PC-9 (cell line): ENCODE results near the gene DNM3. TPM values are rescaled to one million over a fixed set of nuclear protein-coding genes. Genes with fewer than 3 reads are reported as not detected.

Experiments used
- BruUV-seq: library from RNA; stranded (reverse); fragments of 400-500 nt; replicated peaks from 2 replicates; lab custom pipeline; 2021; lab: Mats Ljungman, UMichigan
- CTCF ChIA-PET: fragments of 300-600 bp; sonication (Branson Sonifier 250); formaldehyde crosslinking; loops from one replicate; lab custom pipeline; 2022; ENCODE audit warnings: antibody characterized with exemption; lab: Charles Lee
- POLR2A ChIA-PET: fragments of 300-600 bp; sonication (Branson Sonifier 250); formaldehyde crosslinking; loops from one replicate; lab custom pipeline; 2022; ENCODE audit warnings: antibody characterized with exemption; ENCODE audit not compliant: unreplicated experiment; lab: Charles Lee
- DNase-seq, 2 experiments: peaks; one replicate each; pipeline versions ENCODE4 v3.0.0 to v3.0.0-alpha.2; 2015 to 2022; ENCODE audit warnings: mixed read lengths in 1 of 2
- H2AFZ ChIP-seq: fragments of 200-600 bp; sonication (generic); 2 replicates; pipeline ENCODE4 v1.8.1; 2017; ENCODE audit warnings: antibody characterized with exemption
- H3F3A ChIP-seq: fragments of 200-600 bp; sonication (generic); 2 replicates; pipeline ENCODE4 v1.8.1; 2017; ENCODE audit warnings: antibody characterized with exemption, mild to moderate bottlenecking, low read depth; ENCODE audit not compliant: insufficient read depth
- H3K27ac ChIP-seq: fragments of 200-600 bp; sonication (generic); 2 replicates; pipeline ENCODE4 v1.6.1; 2016; ENCODE audit warnings: mixed run types
- H3K27me3 ChIP-seq: fragments of 200-600 bp; sonication (generic); 2 replicates; pipeline ENCODE4 v1.6.1; 2016; ENCODE audit warnings: low read depth, mixed run types; ENCODE audit not compliant: insufficient read depth
- H3K36me3 ChIP-seq: fragments of 200-600 bp; sonication (generic); 2 replicates; pipeline ENCODE4 v1.6.1; 2016; ENCODE audit warnings: low read depth, mixed run types
- H3K4me1 ChIP-seq: fragments of 200-600 bp; sonication (generic); replicated peaks from 2 replicates; pipeline ENCODE4 v1.6.1; 2016; ENCODE audit warnings: mixed run types; ENCODE audit not compliant: insufficient read depth
- H3K4me2 ChIP-seq: fragments of 200-600 bp; sonication (generic); 2 replicates; pipeline ENCODE4 v1.6.1; 2017; ENCODE audit warnings: mixed run types
- H3K4me3 ChIP-seq: fragments of 200-600 bp; sonication (generic); 2 replicates; pipeline ENCODE4 v1.6.1; 2016; ENCODE audit warnings: mixed run types
- H3K79me2 ChIP-seq: fragments of 200-600 bp; sonication (generic); 2 replicates; pipeline ENCODE4 v1.6.1; 2017; ENCODE audit warnings: low read depth, mixed run types
- H3K9me2 ChIP-seq: fragments of 200-600 bp; sonication (generic); 2 replicates; pipeline ENCODE4 v1.8.1; 2017; ENCODE audit warnings: mild to moderate bottlenecking; ENCODE audit not compliant: insufficient read depth
- H3K9me3 ChIP-seq: fragments of 200-600 bp; sonication (generic); 2 replicates; pipeline ENCODE4 v1.8.1; 2016; ENCODE audit warnings: low read depth; ENCODE audit not compliant: insufficient read depth
- H4K20me1 ChIP-seq: fragments of 200-600 bp; sonication (generic); 2 replicates; pipeline ENCODE4 v1.8.1; 2017; ENCODE audit not compliant: insufficient read depth
- CTCF ChIP-seq: fragments of 200-600 bp; sonication (generic); conservative IDR thresholded peaks from 2 replicates; pipeline ENCODE4 v1.6.1; 2017; ENCODE audit warnings: mixed run types, antibody characterized with exemption, mild to moderate bottlenecking, moderate library complexity
- EZH2 ChIP-seq: fragments of 200-600 bp; sonication (generic); IDR thresholded peaks from 2 replicates; pipeline ENCODE4 v1.8.0; 2017; ENCODE audit warnings: antibody characterized with exemption, low read depth
- intact Hi-C: fragments of 100-400 bp; cut with micrococcal nuclease; formaldehyde crosslinking; loops from one replicate; pipeline ENCODE4 v1.10.0; 2022; ENCODE audit not compliant: unreplicated experiment
- total RNA-seq: library from RNA; stranded (reverse); gene quantifications from 2 replicates; pipeline ENCODE4 v1.2.3, GENCODE V29; 2021

Gene DNM3
- total RNA-seq, 1 experiment from 2014 or later = 1.7 TPM

DNA sequence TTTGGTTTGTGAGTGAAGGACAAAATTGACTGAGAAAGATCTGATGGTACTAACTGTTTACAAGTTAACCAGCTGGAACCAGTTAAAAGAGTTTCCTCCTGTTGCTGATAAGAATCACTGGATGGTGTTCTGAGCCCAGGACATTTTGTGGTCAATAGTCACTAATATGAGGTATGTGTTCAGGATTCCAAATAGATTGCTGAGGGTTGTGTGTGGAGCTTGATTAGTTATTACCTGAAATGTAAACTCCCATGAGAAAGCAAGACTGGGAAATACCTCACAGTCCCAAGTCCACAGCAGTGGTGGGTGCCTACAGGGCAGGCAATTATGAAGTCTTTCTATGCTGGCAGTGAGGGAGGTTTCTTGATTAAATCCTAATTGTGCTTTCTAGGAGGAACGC is 164.6 kb downstream of the DNM3 start:
- Histone ChIP-seq H3K4me2 (no peak overlapping the region), H3K9me2 (no peaks in the 10 kb centered on the region), H2AFZ (no peak overlapping the region), H3K9me3 (peaks cover 8% of the 10 kb centered on the region; the same call in 1 of the 2 replicates), H3K27ac (no peak overlapping the region), H3K4me3 (no peak overlapping the region), H3K27me3 (no peaks in the 10 kb centered on the region), H3K4me1 (no peaks in the 10 kb centered on the region), H3F3A (no peaks in the 10 kb centered on the region), H4K20me1 (no peaks in the 10 kb centered on the region), H3K79me2 (no peaks in the 10 kb centered on the region), H3K36me3 (no peaks in the 10 kb centered on the region)
- ChIA-PET POLR2A (no interaction called here), CTCF (no interaction called here)
- DNase-seq = no peak
- no TSS peak for BruUV-seq
- intact Hi-C loops = no loop called here
- TF ChIP-seq EZH2 = no peak
- no peak for TF ChIP-seq CTCF

- no TSS peak for BruUV-seq
- no peak overlapping the region for H3K4me2 ChIP-seq
- H3K27ac ChIP-seq = no peak overlapping the region
- no peak overlapping the region for H3K4me3 ChIP-seq
- H2AFZ ChIP-seq = no peak overlapping the region
- intact Hi-C loops = no loop called here
- TF ChIP-seq EZH2 (no peak), CTCF (no peak)
- H4K20me1 ChIP-seq = no peaks in the 10 kb centered on the region
- H3K9me2 ChIP-seq = no peaks in the 10 kb centered on the region
- no peaks in the 10 kb centered on the region for H3K4me1 ChIP-seq
- peaks cover 14% of the 10 kb centered on the region; the same call in 1 of the 2 replicates for H3K9me3 ChIP-seq
- no peaks in the 10 kb centered on the region for H3F3A ChIP-seq
- DNase-seq = no peak
- ChIA-PET POLR2A (no interaction called here), CTCF (no interaction called here)
- H3K36me3 ChIP-seq = no peaks in the 10 kb centered on the region
- H3K27me3 ChIP-seq = no peaks in the 10 kb centered on the region
- no peaks in the 10 kb centered on the region for H3K79me2 ChIP-seq
These were observed 165.4 kb downstream of the DNM3 start for GRCh38 chr1:172006660-172007059.

GRCh38 chr1:172018727-172019311 is 177.5 kb downstream of the DNM3 start:
- H3K27ac ChIP-seq = no peak overlapping the region
- CTCF ChIA-PET = no interaction called here
- BruUV-seq = no TSS peak
- H3K36me3 ChIP-seq = no peaks in the 10 kb centered on the region
- H3K27me3 ChIP-seq = no peaks in the 10 kb centered on the region
- no peaks in the 10 kb centered on the region for H3K79me2 ChIP-seq
- H3K4me1 ChIP-seq = no peaks in the 10 kb centered on the region
- TF ChIP-seq EZH2 = no peak
- TF ChIP-seq CTCF = no peak
- H3K4me3 ChIP-seq = no peak overlapping the region
- no peak overlapping the region for H2AFZ ChIP-seq
- POLR2A ChIA-PET = no interaction called here
- no peaks in the 10 kb centered on the region for H3F3A ChIP-seq
- no peak overlapping the region for H3K4me2 ChIP-seq
- DNase-seq = no peak
- no peaks in the 10 kb centered on the region for H3K9me2 ChIP-seq
- H3K9me3 ChIP-seq = no peaks in the 10 kb centered on the region
- no peaks in the 10 kb centered on the region for H4K20me1 ChIP-seq
- intact Hi-C loops = no loop called here
